GM21737 (cell line): ENCODE measurements around the gene GOLGA6L10.
A peak's percentile ranks its signal among the peaks of the same experiment; 100 is the strongest.
"Not testable (repeated sequence)": the region's sequence is repeated elsewhere in the genome, so short reads cannot be mapped to it uniquely, and the experiment has no call there.

Experiments used
- ATAC-seq: cut with Tn5 transposase; IDR thresholded peaks from one replicate; pipeline ENCODE4 v1.9.1; 2021; ENCODE audit warnings: mild to moderate bottlenecking, moderate library complexity; ENCODE audit not compliant: unreplicated experiment

The GOLGA6L10 gene

GRCh38 chr15:82349375-82349774 lies at the start of gene GOLGA6L10:
Gene GOLGA6L10 (minus strand): TSS chr15:82349475. CDS start chr15:82349375, 100 bp downstream.
- not testable (repeated sequence) for ATAC-seq

- no peak for ATAC-seq
Measured at GRCh38 chr15:82398785-82399184, 49.5 kb upstream of the GOLGA6L10 start.

DNA sequence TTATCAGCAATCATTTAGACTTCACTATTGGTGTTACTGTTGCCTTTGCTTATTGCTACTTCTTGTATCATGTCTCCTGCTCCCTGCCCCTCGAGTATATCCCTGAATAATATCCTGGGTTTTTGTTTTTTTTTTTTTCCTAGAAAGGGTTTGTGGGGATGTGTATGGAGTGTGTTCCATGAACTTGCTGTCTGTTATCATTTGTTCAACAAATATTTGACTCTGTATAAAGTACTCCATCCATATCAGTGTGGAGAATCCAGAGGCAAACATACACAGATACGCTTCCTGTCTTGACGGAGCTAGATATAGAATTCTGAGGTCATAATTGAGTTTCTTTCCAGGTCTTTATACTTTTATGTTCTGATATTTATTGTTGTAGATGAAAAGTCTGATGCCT lies 48.5 kb upstream of the GOLGA6L10 start:
- ATAC-seq, result no peak

DNA sequence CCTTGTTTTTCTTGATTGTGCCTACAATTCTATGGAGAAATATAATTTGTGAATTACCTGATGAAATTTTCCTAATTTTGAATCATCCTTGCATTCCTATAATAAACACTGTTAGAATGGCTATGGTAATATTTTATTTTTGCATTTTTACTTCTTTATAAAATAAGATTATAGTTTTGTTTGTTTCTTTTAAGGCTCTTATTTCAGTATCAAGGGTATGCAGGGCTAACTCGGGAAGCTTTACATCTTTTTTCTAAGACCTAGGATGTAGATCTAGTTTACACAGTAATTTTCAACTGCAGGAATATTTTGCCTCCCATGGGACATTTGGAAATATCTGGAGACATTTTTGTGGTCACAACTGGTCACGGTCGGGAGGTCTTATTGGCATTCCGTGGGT lies 46.5 kb upstream of the GOLGA6L10 start:
- ATAC-seq, result not testable (repeated sequence)

GRCh38 chr15:82393671-82394070 lies 44.4 kb upstream of the GOLGA6L10 start:
- ATAC-seq, result no peak

- ATAC-seq, result not testable (repeated sequence)
Measured at GRCh38 chr15:82392077-82392476, 42.8 kb upstream of the GOLGA6L10 start.

DNA sequence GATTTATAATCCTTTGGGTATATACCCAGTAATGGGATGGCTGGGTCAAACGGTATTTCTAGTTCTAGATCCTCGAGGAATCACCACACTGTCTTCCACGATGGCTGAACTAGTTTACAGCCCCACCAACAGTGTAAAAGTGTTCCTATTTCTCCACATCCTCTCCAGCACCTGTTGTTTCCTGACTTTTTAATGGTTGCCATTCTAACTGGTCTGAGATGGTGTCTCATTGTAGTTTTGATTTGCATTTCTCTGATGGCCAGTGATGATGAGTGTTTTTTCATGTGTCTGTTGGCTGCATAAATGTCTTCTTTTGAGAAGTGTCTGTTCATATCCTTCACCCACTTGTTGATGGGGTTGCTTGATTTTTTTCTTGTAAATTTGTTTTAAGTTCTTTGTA lies 40.9 kb upstream of the GOLGA6L10 start:
- ATAC-seq, result not testable (repeated sequence)

GRCh38 chr15:82387209-82387608 lies 37.9 kb upstream of the GOLGA6L10 start:
- not testable (repeated sequence) for ATAC-seq

- not testable (repeated sequence) for ATAC-seq
Measured at GRCh38 chr15:82381330-82381955, 32.2 kb upstream of the GOLGA6L10 start.

DNA sequence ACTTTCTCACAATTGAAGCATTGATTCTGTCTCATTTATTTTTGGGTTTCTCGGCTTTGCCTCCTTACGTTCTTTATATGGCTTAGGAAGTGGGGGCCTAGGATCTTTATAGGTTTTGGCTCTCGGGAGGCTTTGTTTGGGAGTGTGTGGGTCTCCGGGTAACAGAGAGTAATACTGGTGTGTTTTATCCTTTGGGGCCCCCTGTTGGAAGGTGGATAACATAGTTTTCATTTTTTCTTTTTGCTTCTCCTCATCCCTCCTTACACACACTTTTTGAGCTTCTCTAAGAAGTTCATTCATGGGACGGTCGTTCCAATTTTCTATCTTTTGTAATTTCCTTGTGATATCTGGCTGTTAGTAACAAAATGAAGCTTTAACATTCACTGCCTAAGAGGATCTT lies 30.3 kb upstream of the GOLGA6L10 start:
- ATAC-seq, result not testable (repeated sequence)

DNA sequence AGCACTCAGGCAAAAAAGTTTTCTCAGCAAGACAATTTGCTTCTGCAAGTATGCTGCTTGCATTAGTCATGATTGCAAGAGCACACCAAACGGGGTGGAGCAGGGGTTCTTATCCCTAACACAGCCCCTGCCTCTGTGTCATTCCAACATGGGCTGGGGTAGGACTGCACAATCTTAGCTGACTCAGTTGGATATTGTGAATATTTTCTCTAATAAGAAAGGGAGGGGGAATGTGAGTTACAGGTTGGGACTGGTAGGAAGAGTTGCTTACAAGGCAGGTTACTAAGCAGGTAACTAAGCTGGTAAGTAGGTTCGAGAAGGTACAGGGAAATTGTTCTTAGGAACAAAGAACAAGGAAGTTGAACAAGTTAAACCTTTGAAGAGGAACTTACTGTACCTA lies 24.4 kb upstream of the GOLGA6L10 start:
- not testable (repeated sequence) for ATAC-seq

GRCh38 chr15:82371656-82372055 lies 22.4 kb upstream of the GOLGA6L10 start:
- ATAC-seq, result no peak

DNA sequence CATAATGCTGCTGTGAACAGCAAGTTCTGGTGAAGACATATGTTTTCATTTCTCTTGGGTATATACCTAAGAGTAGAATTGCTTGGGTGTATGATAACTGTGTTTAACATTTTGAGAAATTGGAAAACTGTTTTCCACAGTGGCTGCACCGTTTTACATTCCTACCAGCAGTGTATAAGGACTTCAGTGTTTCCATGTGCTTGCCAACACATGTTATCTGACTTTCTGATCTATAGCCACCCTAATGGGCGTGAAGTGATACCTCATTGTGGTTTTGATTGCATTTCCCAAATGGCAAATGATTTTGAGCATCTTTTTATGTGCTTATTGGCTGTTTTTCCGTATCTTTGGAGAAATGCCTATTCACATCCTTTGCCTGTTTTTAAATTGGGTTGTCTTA lies 18.5 kb upstream of the GOLGA6L10 start:
- ATAC-seq, result not testable (repeated sequence)

DNA sequence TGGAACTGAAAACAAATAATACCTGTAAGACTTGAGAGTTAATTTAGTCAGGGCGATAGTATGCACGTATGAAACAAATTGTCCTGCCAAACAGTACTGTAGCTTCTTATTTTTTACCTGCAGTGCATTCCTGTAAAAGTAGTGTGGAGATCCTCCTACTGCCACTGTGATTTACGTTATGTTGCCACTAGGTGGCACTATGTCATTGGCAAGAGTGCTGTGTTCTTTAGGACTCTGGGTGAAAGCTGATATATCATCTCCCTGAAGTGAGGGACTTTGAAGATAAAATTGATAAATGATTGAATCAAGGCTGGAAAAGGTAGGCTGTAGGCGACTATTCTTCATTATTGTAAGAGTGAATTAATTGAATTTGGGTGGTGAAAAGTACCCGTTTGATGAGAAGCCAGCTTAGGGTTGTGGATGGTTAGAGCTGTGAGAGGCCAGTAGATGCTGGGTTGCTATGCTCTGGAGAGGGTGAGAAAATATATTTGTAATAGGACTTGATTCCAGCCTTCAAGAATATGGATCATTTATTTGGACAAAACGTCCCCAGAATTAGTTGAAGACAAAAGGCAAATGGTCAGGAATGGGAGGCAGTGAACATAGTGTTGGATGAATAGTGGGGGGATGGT lies 16.5 kb upstream of the GOLGA6L10 start:
- ATAC-seq, result peak; percentile 95

DNA sequence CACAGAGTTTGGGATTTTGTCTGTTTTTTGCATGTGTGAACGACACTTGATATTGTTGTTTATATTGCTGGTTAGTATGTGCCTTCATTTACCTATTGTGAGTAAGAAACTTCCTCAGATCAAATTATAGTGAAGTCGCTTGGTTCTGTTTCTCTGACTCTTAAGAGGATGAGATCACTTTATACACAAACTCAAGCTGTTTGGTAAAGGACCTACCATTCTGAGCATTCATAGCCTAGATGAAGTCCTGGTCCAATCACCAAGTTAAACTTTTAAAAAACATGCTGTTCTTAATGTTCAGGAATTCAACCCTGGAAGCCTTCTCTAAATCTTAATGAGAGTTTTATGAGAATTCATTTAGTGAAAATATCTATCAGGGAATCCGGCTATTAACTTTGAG lies 15.3 kb upstream of the GOLGA6L10 start:
- ATAC-seq, result not testable (repeated sequence)

GRCh38 chr15:82362790-82363189 lies 13.5 kb upstream of the GOLGA6L10 start:
- ATAC-seq, result not testable (repeated sequence)

- ATAC-seq, result not testable (repeated sequence)
Measured at GRCh38 chr15:82360618-82361017, 11.3 kb upstream of the GOLGA6L10 start.

GRCh38 chr15:82355055-82355454 lies 5.8 kb upstream of the GOLGA6L10 start:
- ATAC-seq, result not testable (repeated sequence)

GRCh38 chr15:82354546-82354945 lies 5.3 kb upstream of the GOLGA6L10 start:
- ATAC-seq, result not testable (repeated sequence)

DNA sequence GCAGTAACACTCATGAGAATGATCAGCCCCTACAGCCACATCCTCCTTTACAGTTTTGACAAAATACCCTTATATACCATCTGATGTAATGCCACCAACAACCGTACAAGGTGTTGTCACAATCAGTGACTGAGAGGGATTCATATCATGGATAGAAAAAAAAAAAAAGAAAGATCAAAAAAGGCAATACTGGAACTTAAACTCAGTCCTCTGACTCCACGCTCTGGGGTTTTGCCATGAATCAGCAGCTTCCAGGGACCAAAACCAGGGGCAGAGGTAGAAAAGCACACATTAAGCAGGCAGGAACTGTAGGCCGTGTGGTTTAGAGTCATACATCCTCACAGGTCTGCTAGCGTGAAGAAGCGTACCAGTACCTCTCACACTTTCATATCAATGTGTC lies 1.6 kb downstream of the GOLGA6L10 start:
- not testable (repeated sequence) for ATAC-seq

DNA sequence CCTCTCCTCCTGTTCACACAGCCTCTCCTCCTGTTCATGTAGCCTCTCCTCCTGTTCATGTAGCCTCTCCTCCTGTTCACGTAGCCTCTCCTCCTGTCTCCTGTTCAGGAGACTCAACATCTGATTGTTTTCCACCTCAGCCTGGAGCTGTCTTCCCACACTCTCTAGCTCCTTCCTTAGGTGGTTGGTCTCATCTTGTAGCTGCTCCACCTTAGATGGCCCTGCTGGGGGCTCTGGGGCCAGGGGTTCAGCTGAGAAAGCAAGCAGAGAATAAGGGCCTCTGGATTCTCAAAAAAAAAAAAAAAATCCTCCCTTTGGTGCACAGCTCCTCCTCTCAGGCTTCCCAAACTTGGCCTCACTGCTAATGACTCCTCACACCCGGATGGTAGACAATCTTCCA lies 4.1 kb downstream of the GOLGA6L10 start:
- ATAC-seq, result not testable (repeated sequence)

DNA sequence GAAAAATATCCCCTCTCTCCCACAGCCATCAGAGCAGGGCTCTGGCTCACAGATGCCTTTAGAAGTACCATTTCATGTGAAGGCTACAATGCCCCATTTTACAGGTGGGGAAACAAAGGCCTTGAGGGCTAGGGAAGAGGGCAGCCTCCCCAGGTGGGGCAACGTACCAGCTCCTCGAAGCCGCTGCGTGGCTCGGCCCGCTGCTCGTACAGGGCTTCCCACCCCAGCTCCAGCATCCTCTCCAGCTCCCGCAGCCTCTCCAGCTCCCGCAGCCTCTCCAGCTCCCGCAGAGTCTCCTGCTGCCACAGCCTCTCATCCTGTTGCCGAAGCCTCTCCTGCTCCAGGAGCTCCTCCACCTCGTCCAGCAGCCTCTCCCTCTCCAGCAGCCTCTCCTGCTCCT lies 4.9 kb downstream of the GOLGA6L10 start:
- ATAC-seq, result not testable (repeated sequence)
